ENCODE data around the gene GATB. TPM values are rescaled to one million over a fixed set of nuclear protein-coding genes. Genes with fewer than 3 reads are reported as not detected.

Gene GATB
- total and polyA plus RNA-seq, 2 experiments from 2014 or later, result 17.7 to 18.9 TPM

DNA sequence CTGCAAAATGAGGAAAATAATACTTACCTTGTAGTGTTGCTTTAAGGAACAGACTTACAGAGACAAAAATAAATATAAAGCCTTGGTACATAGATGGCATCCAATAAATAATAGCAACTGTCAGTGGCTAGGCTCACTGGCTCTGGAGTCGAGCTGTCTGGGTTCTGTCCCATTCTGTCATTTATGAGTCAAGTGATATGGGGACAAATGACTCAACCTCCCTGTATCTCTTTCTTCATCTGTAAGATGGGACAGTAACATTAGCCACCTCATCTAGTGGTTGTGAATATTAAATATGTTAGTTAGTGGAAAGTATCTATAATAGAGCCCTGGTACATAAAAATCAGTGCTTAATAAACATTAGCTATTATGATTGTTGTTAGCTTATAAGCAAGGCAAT, 16.7 kb upstream of the GATB start:
- H3K27ac Mint-ChIP-seq, result no peak overlapping the region
- DNase-seq (ENCODE audit: low spot score), result no peak
- peaks cover 3% of the 10 kb centered on the region; the same call in 1 of the 3 replicates for H3K4me1 Mint-ChIP-seq
- peaks cover 18% of the 10 kb centered on the region; the same call in 2 of the 3 replicates for H3K36me3 Mint-ChIP-seq (ENCODE audit: low read depth)
- Histone ChIP-seq H3K4me2 (no peak overlapping the region), H3F3A (replicated peaks; ENCODE audit: low read depth) (no peaks in the 10 kb centered on the region), H3K27ac (ENCODE audit: low read depth) (no peak overlapping the region), H3K79me2 (replicated peaks; ENCODE audit: insufficient read depth) (no peaks in the 10 kb centered on the region), H3K27me3 (ENCODE audit: insufficient read depth) (no peaks in the 10 kb centered on the region), H3K9me2 (ENCODE audit: insufficient read depth) (peaks cover 8% of the 10 kb centered on the region; the same call in 1 of the 2 replicates), H2AFZ (no peak overlapping the region), H3K4me3 (no peak overlapping the region), H3K4me1 (ENCODE audit: insufficient read depth) (no peaks in the 10 kb centered on the region), H3K36me3 (ENCODE audit: insufficient read depth) (peaks cover 21% of the 10 kb centered on the region), H4K20me1 (replicated peaks; ENCODE audit: insufficient read depth) (no peaks in the 10 kb centered on the region)
- H3K9me3 Mint-ChIP-seq, result peaks cover 35% of the 10 kb centered on the region
- H3K27me3 Mint-ChIP-seq (ENCODE audit: insufficient read depth, low read depth, poor library complexity), result no peaks in the 10 kb centered on the region
- H3K4me3 Mint-ChIP-seq, result no peak overlapping the region
- TF ChIP-seq EZH2phosphoT487 (IDR thresholded peaks at IDR 0.05; ENCODE audit: unreplicated experiment), result no peak
- no peak for ATAC-seq

DNA sequence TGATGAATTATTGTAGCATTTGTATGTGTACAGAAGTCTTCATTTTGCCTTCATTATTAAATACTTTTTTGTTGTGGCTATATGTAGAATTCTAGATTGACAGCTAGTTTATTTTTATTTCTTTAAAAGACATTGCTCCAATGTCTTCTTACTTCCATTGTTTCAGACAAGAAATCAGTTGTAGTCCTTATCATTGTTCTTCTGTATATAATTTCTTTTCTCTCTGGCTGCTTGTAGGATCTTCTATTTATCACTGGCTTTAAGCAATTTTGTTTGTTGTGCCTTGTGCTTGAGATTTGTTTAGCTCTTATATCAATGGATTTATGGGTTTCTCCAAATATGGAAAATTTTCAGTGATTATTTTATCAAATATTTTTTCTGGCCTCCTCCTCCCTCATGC, 13.5 kb upstream of the GATB start:
- no peaks in the 10 kb centered on the region for H3K27me3 ChIP-seq (ENCODE audit: insufficient read depth)
- no peak overlapping the region for H2AFZ ChIP-seq
- no peak for DNase-seq (ENCODE audit: low spot score)
- no peak for ATAC-seq
- peaks cover 21% of the 10 kb centered on the region for H3K36me3 ChIP-seq (ENCODE audit: insufficient read depth)
- Mint-ChIP-seq H3K4me1 (no peaks in the 10 kb centered on the region), H3K27ac (no peak overlapping the region), H3K27me3 (ENCODE audit: insufficient read depth, low read depth, poor library complexity) (peaks cover 1% of the 10 kb centered on the region), H3K4me3 (no peak overlapping the region), H3K9me3 (peaks cover 35% of the 10 kb centered on the region), H3K36me3 (ENCODE audit: low read depth) (peaks cover 18% of the 10 kb centered on the region; the same call in 2 of the 3 replicates)
- H3K79me2 ChIP-seq (replicated peaks; ENCODE audit: insufficient read depth), result no peaks in the 10 kb centered on the region
- no peaks in the 10 kb centered on the region for H3F3A ChIP-seq (replicated peaks; ENCODE audit: low read depth)
- H3K4me3 ChIP-seq, result no peak overlapping the region
- no peaks in the 10 kb centered on the region for H4K20me1 ChIP-seq (replicated peaks; ENCODE audit: insufficient read depth)
- H3K4me1 ChIP-seq (ENCODE audit: insufficient read depth), result no peaks in the 10 kb centered on the region
- no peak overlapping the region for H3K4me2 ChIP-seq
- TF ChIP-seq REST (IDR thresholded peaks at IDR 0.05; ENCODE audit: unreplicated experiment), result no peak
- TF ChIP-seq POLR2AphosphoS5 (IDR thresholded peaks at IDR 0.05; ENCODE audit: low read depth), result no peak
- no peak for TF ChIP-seq NANOG (IDR thresholded peaks at IDR 0.05; ENCODE audit: borderline replicate concordance)
- TF ChIP-seq EZH2 (IDR thresholded peaks at IDR 0.05; ENCODE audit: low read depth, unreplicated experiment), result no peak
- TF ChIP-seq ZNF114 (CRISPR knock-in tag; IDR thresholded peaks at IDR 0.05), result no peak
- H3K27ac ChIP-seq (ENCODE audit: low read depth), result no peak overlapping the region
- peaks cover 19% of the 10 kb centered on the region for H3K9me2 ChIP-seq (ENCODE audit: insufficient read depth)

DNA sequence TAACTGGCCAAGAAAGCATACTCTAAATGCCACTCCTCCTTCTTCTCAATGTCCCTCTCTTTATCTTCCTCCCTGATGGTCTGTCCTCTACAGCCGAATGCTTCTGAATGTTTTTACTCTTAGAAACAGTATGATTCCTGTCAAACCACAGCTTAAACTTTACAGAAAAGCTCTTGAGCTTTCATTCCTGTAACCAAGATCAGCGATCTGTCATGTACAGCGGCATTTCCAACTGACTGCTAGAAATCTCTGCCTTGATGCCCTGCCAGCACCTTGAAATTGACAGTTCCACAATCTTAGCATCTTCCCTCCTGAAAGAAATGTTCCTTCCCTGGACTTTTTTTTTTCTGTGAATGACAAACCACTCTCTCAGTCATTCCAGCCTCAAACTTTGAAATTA, 11.5 kb upstream of the GATB start:
- no peaks in the 10 kb centered on the region for H4K20me1 ChIP-seq (replicated peaks; ENCODE audit: insufficient read depth)
- H3K9me2 ChIP-seq (ENCODE audit: insufficient read depth), result peaks cover 11% of the 10 kb centered on the region
- Mint-ChIP-seq H3K4me3 (no peak overlapping the region), H3K4me1 (peaks cover 15% of the 10 kb centered on the region; the same call in 2 of the 3 replicates), H3K27ac (no peak overlapping the region), H3K27me3 (ENCODE audit: insufficient read depth, low read depth, poor library complexity) (peaks cover 1% of the 10 kb centered on the region), H3K36me3 (ENCODE audit: low read depth) (peaks cover 18% of the 10 kb centered on the region; the same call in 2 of the 3 replicates), H3K9me3 (peaks cover 35% of the 10 kb centered on the region)
- peaks cover 16% of the 10 kb centered on the region; the same call in 1 of the 2 replicates for H3K4me1 ChIP-seq (ENCODE audit: insufficient read depth)
- no peak overlapping the region for H3K27ac ChIP-seq (ENCODE audit: low read depth)
- H3K4me3 ChIP-seq, result no peak overlapping the region
- ATAC-seq, result no peak
- TF ChIP-seq ZNF114 (CRISPR knock-in tag; IDR thresholded peaks at IDR 0.05) (no peak), REST (IDR thresholded peaks at IDR 0.05; ENCODE audit: unreplicated experiment) (no peak)
- H3F3A ChIP-seq (replicated peaks; ENCODE audit: low read depth), result no peaks in the 10 kb centered on the region
- no peak overlapping the region for H3K4me2 ChIP-seq
- no peak overlapping the region for H2AFZ ChIP-seq
- no peaks in the 10 kb centered on the region for H3K79me2 ChIP-seq (replicated peaks; ENCODE audit: insufficient read depth)
- no peaks in the 10 kb centered on the region for H3K27me3 ChIP-seq (ENCODE audit: insufficient read depth)
- H3K36me3 ChIP-seq (ENCODE audit: insufficient read depth), result peaks cover 21% of the 10 kb centered on the region
- no peak for DNase-seq (ENCODE audit: low spot score)
